IMR-90 (cell line): ENCODE measurements around the gene EDN3.

Experiments
- CEBPB ChIP-seq: IDR thresholded peaks from 2 replicates; pipeline ENCODE4 v1.6.1; 2012; ENCODE audit warnings: low read depth, low read length, improper control_type of control experiment
- CHD1 ChIP-seq: IDR thresholded peaks from 2 replicates; pipeline ENCODE4 v1.6.1; 2012; ENCODE audit warnings: low read depth, low read length, improper control_type of control experiment
- CTCF ChIP-seq: conservative IDR thresholded peaks from 2 replicates; pipeline ENCODE4 v1.5.1; 2012; ENCODE audit warnings: mild to moderate bottlenecking, low read depth, low read length, improper control_type of control experiment
- ELK1 ChIP-seq: fragments of 150-350 bp; IDR thresholded peaks from 2 replicates; pipeline ENCODE4 v1.6.1; 2016; ENCODE audit warnings: low read depth, mild to moderate bottlenecking, low read length, moderate library complexity, borderline replicate concordance
- MXI1 ChIP-seq: IDR thresholded peaks from 2 replicates; pipeline ENCODE4 v1.6.1; 2012; ENCODE audit warnings: low read depth, mild to moderate bottlenecking, low read length, moderate library complexity, borderline replicate concordance
- NFE2L2 ChIP-seq: fragments of 150-350 bp; IDR thresholded peaks from 2 replicates; pipeline ENCODE4 v1.6.1; 2016; ENCODE audit warnings: low read depth, mild to moderate bottlenecking, low read length
- POLR2A ChIP-seq: IDR thresholded peaks from 2 replicates; pipeline ENCODE4 v1.6.1; 2012; ENCODE audit warnings: mild to moderate bottlenecking, low read depth, low read length
- RFX5 ChIP-seq: IDR thresholded peaks from 2 replicates; pipeline ENCODE4 v1.8.0; 2012; ENCODE audit warnings: low read depth, mild to moderate bottlenecking, low read length, moderate library complexity

GRCh38 chr20:59320854-59321647 is 20.6 kb downstream of the EDN3 start:
- TF ChIP-seq CTCF, result no peak
- no peak for TF ChIP-seq CHD1
- no peak for TF ChIP-seq RFX5
- TF ChIP-seq ELK1, result no peak
- no peak for TF ChIP-seq POLR2A
- no peak for TF ChIP-seq NFE2L2
- TF ChIP-seq CEBPB, result no peak
- no peak for TF ChIP-seq MXI1
